GM12891 (cell line): ENCODE data around the gene SULT1C4.

Experiments used
- PAX5 ChIP-seq: IDR thresholded peaks from 2 replicates; pipeline ENCODE4 v1.6.1; 2011; ENCODE audit warnings: low read length, moderate library complexity, mild to moderate bottlenecking; ENCODE audit not compliant: insufficient read depth, severe bottlenecking
- POLR2A ChIP-seq: IDR thresholded peaks from 2 replicates; pipeline ENCODE4 v1.6.1; 2011; ENCODE audit warnings: low read depth, low read length, control low read depth
- POLR2AphosphoS5 ChIP-seq: IDR thresholded peaks from 2 replicates; pipeline ENCODE4 v1.6.1; 2011; ENCODE audit warnings: low read depth, low read length, control low read depth
- POU2F2 ChIP-seq: IDR thresholded peaks from 2 replicates; pipeline ENCODE4 v1.6.1; 2011; ENCODE audit warnings: low read depth, mild to moderate bottlenecking, control low read depth, low read length, moderate library complexity
- SPI1 ChIP-seq: IDR thresholded peaks from 2 replicates; pipeline ENCODE4 v1.6.1; 2011; ENCODE audit warnings: low read depth, low read length, control low read depth
- TAF1 ChIP-seq: IDR thresholded peaks from 2 replicates; pipeline ENCODE4 v1.6.1; 2011; ENCODE audit warnings: low read depth, low read length, control low read depth

DNA sequence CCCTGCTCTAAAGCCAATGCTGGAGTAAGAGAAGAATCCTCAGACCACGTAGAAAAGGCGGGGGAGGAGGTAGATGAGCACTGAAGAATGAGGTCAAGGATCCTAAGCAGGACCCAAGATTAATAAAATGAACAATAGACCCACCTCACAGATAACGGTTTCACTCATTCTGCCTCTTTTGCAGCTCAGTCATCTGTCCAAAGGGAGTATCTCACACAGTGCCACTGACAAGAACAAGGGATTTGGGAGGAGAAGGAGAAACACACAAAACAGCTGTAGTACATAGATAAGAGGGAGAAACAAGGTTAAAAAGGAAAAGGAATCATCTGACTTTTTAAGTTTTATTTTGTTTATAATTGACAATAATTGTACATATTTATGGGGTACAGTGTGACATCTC, 30.9 kb upstream of the SULT1C4 start:
- TF ChIP-seq POLR2A, result no peak
- no peak for TF ChIP-seq TAF1
- no peak for TF ChIP-seq POLR2AphosphoS5
- no peak for TF ChIP-seq SPI1
- TF ChIP-seq PAX5, result no peak
- no peak for TF ChIP-seq POU2F2
